Endothelial cell of umbilical vein (primary cell): ENCODE data around the gene SYNE1.

Source experiments
- EZH2 ChIP-seq: IDR thresholded peaks from 2 replicates; pipeline ENCODE4 v1.6.1; 2012; ENCODE audit warnings: borderline replicate concordance, low read depth, mild to moderate bottlenecking, moderate library complexity, low read length, inconsistent platforms; ENCODE audit not compliant: severe bottlenecking
- FOS ChIP-seq: IDR thresholded peaks from 2 replicates; pipeline ENCODE4 v1.6.1; 2011; ENCODE audit warnings: mild to moderate bottlenecking, low read length, moderate library complexity, borderline replicate concordance; ENCODE audit not compliant: insufficient read depth
- GATA2 ChIP-seq: IDR thresholded peaks from 2 replicates; pipeline ENCODE4 v1.7.0; 2011; ENCODE audit warnings: low read depth, mild to moderate bottlenecking, moderate library complexity, mixed read lengths, low read length; ENCODE audit not compliant: insufficient read length, insufficient read depth
- JUN ChIP-seq: IDR thresholded peaks from 2 replicates; pipeline ENCODE4 v1.6.1; 2011; ENCODE audit warnings: borderline replicate concordance, low read depth; ENCODE audit not compliant: insufficient read length, insufficient read depth
- MYC ChIP-seq: IDR thresholded peaks from one replicate; pipeline ENCODE4 v1.6.1; 2011; ENCODE audit warnings: mild to moderate bottlenecking, low read depth, low read length
- POLR2A ChIP-seq: IDR thresholded peaks from 2 replicates; pipeline ENCODE4 v1.6.1; 2012; ENCODE audit warnings: low read depth, mild to moderate bottlenecking, control low read depth, low read length
- POLR2AphosphoS5 ChIP-seq: IDR thresholded peaks from 2 replicates; pipeline ENCODE4 v1.6.1; 2012; ENCODE audit warnings: low read depth, mild to moderate bottlenecking, control low read depth, low read length, moderate library complexity; ENCODE audit not compliant: insufficient read depth
- TF ChIP-seq, protein P1 (sequence below), 2 donors: IDR thresholded peaks; 1 replicate in 1 of 2; 2 replicates in 1 of 2; pipeline ENCODE4 v1.5.1; 2011; ENCODE audit warnings: low read length in 2 of 2, mild to moderate bottlenecking in 2 of 2, moderate library complexity in 2 of 2, control low read depth in 1 of 2, inconsistent platforms in 1 of 2, low read depth in 1 of 2; ENCODE audit not compliant: insufficient read depth in 1 of 2; ENCODE audit errors: extremely low read depth in 1 of 2
- TF ChIP-seq, protein P2 (sequence below): IDR thresholded peaks from 2 replicates; pipeline ENCODE4 v1.6.1; 2011; ENCODE audit not compliant: insufficient read depth, insufficient read length

- TF ChIP-seq, protein P1, sequence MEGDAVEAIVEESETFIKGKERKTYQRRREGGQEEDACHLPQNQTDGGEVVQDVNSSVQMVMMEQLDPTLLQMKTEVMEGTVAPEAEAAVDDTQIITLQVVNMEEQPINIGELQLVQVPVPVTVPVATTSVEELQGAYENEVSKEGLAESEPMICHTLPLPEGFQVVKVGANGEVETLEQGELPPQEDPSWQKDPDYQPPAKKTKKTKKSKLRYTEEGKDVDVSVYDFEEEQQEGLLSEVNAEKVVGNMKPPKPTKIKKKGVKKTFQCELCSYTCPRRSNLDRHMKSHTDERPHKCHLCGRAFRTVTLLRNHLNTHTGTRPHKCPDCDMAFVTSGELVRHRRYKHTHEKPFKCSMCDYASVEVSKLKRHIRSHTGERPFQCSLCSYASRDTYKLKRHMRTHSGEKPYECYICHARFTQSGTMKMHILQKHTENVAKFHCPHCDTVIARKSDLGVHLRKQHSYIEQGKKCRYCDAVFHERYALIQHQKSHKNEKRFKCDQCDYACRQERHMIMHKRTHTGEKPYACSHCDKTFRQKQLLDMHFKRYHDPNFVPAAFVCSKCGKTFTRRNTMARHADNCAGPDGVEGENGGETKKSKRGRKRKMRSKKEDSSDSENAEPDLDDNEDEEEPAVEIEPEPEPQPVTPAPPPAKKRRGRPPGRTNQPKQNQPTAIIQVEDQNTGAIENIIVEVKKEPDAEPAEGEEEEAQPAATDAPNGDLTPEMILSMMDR (IDR thresholded peaks at IDR 0.05; ENCODE audit: extremely low read depth in 1 of 2, insufficient read depth in 1 of 2, low read depth in 1 of 2, low read length in 2 of 2) = no peak
- no peak for TF ChIP-seq POLR2A
- no peak for TF ChIP-seq EZH2
- no peak for TF ChIP-seq POLR2AphosphoS5
- no peak for TF ChIP-seq MYC
- no peak for TF ChIP-seq JUN
- TF ChIP-seq, protein P2, sequence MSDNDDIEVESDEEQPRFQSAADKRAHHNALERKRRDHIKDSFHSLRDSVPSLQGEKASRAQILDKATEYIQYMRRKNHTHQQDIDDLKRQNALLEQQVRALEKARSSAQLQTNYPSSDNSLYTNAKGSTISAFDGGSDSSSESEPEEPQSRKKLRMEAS = no peak
- no peak for TF ChIP-seq FOS
- TF ChIP-seq GATA2 = no peak
Observed at GRCh38 chr6:152300517-152300916, 336.6 kb downstream of the SYNE1 start.
